HG03432 (cell line): ENCODE results near the gene KIF3B.
"Not testable (repeated sequence)": the region's sequence is repeated elsewhere in the genome, so short reads cannot be mapped to it uniquely, and the experiment has no call there.

ENCODE experiments used
- ATAC-seq: cut with Tn5 transposase; IDR thresholded peaks from one replicate; pipeline ENCODE4 v1.9.1; 2021; ENCODE audit warnings: mild to moderate bottlenecking, moderate library complexity; ENCODE audit not compliant: unreplicated experiment

Gene KIF3B

DNA sequence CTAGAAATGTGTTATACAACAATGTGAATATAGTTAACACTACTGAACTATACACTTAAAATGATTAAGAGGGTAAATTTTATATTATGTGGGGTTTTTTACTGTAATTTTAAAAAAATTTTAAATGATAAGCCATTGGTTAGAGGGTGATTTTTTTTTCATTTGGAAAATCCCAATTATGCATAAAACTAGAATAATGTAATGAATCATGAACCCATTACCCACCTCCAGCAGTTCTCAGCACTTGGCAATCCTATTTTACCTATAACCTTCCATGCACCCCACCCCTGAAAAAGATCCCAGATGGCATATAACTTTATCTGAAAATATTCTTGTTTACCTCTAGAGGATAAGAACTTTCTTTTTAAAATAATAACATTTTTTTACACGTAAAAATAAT is 13.7 kb downstream of the KIF3B start:
- ATAC-seq: no peak

DNA sequence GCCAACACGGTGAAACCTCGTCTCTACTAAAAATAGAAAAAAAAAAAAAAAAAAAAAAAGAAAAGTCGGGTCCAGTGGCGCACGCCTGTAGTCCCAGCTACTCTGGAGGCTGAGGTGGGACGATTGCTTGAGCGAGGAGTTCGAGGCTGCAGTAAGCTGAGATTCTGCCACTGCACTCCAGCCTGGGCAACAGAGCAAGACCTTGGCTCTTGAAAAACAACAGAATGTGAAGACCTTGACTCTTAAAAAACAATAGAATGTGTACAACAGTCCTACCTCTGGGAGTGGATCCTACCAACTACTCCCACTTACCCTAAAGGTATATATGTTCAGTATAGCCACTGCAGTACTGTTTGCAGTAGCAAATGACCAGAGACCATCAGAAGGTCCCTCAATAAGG is 15.1 kb downstream of the KIF3B start:
- ATAC-seq: no peak

DNA sequence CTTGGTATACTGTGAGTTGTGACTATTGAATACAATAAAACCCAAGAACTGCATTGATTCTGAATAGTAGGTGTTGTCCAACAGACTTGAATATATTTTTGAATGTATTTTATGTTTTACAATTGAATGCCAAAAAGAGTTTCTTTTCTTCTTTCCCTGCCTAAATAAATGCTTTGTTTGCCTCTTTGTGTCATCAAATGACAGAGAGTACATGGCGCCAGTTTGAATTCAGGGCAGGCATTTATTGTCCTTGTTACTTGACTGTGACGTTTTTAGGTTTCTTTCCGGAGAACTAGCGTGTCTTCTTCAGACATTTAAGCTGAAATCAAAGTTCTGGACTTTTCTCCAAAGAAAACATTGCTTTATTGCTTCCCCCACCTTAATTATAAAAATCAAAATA is 16.6 kb downstream of the KIF3B start:
- ATAC-seq: no peak

DNA sequence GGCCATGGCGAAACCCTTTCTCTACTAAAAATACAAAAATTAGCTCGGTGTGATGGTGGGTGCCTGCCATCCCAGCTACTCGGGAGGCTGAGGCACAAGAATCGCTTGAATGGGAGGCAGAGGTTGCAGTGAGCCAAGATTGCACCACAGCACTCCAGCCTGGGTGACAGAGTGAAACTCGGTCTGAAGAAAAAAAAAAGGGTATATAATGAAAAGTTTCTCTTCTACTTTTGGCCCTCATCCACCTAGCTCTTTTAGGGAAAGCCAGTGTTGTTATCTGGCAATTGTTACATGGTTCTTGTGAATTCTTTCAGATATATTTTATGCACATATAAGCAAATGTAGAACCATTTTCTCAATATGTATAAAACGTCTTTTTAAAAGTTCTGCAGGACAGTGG is 19.0 kb downstream of the KIF3B start:
- ATAC-seq: no peak

DNA sequence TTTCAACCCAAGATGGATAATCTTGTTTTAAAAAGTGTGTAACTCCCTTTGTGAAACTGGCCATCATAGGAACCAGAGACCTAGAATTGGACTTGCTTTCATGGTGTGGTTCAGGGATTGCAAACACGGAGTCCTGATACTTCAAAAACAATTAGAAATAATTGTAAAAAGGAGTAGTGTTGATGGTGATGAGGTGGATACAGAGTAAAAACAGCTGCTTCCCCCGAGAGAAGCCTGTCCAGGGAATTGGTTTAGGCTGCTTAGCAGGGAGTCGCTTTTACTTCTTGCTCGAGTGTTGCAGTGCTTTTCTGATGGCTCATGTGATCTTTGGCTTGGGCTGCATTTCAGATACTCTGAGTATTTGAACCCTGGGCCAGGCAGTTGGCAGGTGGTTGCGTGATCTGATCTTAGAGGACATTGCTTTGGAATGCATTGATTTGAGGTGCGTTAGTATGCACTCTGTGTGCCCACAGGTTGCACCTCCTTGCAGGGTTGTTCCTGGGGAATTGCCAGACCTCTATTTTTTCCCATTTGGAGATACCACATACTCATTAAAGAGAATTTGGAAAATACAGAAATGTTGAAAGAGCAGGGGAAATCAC is 19.5 kb downstream of the KIF3B start:
- ATAC-seq: no peak

DNA sequence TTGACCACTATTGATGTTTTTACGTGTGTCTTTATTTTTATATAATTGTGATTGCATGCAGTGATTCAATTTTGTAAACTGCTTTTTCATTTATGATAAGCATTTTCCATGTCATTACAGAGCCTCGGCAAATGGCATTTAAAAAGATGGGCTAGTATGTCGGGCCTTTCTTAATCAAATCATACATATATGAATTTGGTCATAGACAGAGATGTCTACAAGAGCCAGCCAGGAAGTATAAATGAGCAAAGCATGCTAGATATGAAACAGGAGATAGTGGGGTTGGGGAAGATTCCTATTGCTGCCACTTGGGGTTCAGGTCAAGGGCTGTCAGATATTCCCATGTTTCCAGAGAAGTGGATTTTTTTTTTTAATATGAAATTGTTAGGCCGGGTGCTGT is 20.0 kb downstream of the KIF3B start:
- ATAC-seq: no peak

DNA sequence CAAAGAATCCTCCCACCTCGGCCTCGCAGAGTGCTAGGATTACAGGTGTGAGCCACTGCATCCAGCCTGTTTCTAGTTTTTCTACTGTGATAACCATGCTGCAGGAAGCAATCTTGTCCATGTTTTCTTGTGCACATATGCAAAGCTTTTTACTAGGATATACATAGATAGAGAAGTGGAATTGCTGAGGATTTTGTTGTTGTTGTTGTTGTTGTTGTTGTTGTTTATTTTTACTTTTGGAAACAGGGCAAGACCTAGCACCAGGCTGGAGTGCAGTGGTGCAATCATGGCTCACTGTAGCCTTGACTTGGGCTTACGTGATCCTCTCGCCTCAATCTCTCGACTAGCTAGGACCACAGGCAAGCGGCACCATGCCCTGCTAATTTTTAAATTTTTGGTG is 23.2 kb downstream of the KIF3B start:
- no peak for ATAC-seq

DNA sequence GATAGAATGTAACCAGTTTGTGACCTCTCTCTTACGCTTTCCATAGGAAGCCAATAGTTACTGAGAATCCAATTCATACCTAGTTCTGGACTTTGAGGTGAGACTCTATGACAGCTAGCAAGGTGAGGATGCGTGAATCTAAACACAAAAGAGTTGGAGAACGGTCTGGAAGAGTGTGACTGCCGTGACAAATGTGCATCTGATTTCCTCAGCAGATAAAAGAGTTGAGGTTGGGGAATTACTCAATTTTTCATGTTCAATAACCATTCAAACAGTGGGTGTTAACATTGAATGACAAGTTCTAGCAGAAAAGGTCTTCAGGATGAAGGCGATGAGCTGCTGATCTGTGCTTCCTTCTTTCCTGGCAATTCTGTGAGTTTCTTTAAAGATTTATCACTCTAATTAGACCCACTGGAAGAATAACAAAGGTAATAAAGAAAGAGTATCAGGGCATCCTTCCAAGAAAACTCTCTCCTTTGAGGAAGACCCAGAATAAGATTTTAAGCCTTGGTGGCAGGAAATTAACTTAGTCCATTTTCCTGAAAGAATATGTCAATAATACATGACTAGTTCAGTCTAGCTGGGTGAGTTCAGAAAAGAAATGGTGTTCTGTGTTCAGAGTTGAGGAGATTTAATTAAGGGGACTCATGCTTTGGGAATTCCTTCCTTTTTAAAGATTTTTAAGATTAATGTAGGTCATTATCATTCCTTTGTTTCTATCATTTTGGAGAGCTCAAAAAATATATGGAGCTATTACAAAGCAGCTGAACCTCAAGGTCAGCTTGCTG is 24.5 kb downstream of the KIF3B start:
- ATAC-seq: no peak

DNA sequence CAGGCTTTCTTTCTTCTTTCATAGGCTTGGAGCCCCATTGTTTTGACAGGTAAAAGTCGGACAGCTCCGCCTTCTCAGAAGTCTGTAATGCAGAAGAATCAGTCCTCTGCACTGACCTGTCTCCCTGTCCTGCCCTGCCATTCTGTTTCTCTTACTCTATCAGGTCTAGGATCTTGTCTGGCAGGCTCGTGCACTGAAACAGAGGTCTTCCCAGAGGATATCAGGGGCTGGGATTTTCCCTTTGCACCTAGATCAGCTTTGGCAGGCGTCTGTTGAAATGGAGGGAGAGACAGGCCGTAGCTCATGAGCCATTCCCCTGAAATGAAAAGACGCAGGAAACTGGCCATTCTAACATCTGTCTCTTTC is 25.0 kb downstream of the KIF3B start:
- ATAC-seq: no peak

DNA sequence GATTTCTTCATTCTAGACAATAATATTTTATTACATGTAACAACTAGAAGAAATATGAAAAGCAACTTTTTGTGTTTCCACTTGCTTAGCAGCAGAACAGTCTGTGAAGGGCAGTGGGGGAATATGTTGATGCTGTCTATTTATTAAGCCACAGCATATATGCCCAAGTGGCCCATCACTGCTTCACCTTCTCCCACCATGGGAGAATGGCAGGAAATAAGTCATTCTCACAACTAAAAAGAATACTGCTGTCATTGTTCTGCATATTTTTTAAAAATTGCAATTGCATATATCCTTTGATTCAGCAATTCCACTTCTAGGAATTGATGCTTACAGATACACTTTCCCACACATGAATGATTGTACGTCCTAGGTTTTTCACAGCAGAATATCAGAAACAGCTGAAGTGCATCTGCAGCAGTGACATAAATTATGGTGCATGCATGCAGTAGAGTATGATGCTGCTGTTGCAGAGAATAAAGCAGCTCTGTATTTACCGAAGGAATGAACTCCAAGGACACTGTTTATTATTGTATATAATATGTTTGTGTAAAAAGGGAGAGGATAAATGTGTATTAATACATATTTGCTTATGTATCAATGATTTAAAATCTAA is 26.8 kb downstream of the KIF3B start:
- no peak for ATAC-seq

DNA sequence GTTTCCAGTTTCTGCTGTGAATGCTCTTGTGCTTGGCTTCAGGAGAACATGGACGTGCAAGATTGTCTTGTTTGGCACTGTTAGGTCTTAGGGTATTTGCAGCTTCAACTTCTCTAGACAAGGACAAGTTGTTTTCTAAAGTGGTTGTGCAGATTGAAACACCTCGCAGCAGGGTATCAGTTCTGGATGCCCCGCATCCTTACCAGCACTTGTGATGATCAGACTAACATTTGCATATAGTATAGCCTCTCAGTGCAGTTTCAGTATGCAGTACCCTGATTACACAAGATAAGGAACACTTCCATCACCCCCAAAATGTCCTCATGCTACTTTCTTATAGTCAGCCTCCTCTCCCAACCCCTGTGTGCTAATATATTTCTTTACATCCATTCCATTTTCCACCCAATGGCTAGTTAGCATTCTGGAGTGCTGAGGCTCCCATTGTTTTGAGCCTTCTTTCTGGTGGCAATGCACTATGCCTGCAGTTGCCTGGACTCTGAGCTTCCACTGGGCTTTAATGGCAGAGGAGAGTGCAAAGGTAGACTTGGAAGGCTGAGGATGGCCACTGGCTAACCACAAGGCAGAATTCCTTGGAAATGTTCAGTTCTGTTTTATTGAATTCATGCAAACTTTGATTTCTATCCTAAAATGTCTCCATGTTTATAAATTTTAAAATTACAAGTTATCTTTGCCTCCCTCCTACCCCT is 35.4 kb downstream of the KIF3B start:
- ATAC-seq: no peak

DNA sequence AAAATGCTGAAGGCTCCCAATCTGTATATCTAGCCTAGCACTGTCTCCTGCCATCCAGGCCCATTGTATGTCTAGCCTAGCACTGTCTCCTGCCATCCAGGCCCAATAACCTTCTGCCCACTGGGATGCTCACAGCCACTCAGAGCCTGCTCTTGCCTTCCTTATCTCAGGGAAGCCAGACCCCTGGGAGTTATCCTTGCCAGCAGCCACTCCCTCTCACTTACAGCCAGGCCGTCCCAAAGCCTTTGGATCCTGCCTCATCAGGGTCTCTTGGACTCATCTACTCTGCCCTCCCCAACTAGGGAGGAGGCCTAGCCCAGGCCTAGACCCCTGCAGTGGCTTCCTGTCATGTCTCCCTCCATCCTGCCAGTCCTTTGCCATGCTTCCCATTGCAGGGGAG is 37.3 kb downstream of the KIF3B start:
- ATAC-seq: no peak

DNA sequence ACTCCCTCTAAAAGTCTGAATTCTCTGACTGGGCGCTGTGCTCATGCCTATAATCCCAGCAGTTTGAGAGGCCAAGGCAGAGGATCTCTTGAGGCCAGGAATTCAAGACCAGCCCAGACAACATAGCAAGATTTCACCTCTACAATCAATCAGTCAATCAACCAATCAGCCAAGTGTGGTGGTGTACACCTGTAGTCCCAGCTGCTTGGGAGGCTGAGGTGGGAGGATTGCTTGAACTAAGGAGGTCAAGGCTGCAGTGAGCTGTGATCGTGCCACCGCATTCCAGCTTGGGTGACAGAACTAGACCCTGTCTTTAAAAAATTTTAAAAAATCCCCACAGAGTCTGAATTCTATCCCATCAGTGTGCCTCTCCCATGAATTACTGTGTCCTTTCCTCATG is 37.9 kb downstream of the KIF3B start:
- no peak for ATAC-seq

DNA sequence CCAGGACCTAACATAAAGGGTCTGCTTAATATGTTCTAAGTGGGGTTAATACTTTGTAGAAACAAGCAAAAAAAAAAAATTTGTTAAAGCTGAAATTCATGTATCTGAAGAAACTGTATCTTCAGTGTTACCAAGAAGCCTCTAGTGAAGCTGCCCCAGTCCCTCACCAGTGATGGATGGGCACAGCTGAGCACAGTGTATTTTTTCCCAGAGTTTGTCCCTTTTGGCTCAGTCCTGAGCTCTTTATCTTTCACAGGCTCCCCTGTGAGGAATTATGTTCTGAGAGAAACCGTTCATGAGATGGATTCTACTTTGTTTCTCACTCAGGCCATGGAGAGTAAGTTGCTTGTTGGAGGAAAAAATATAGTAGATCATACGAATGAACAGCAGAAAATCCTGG is 38.4 kb downstream of the KIF3B start:
- no peak for ATAC-seq

DNA sequence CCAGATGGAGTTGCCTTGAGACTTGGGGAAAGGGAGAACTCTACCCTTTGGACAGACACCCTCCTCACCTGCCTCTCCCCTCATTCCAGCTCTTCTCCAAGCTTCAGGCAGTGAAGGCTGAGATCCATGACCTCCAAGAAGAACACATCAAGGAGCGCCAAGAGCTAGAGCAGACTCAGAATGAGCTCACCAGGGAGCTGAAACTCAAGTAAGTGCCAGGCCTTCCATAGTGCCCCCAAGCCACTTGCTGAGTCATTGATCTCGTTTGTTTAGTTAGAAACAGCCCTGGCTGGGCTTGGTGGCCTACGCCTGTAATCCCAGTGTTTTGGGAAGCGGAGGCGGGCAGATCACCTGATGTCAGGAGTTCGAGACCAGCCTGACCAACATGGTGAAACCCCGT is 39.2 kb downstream of the KIF3B start:
- no peak for ATAC-seq

DNA sequence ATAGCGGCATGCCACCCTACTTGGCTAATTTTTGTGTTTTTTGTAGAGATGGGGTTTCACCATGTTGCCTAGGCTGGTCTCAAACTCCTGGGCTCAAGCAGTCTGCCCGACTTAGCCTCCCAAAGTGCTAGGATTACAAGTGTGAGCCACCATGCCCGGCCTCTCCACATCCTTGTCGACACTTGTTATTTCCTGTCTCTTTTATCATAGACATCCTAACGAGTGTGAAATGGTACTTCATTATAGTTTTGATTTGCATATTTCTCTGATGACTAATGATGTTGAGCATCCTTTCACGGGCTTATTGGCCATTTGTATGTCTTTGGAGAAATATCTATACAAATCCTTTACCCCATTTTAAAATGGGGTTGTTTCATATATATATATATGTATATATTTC is 41.6 kb downstream of the KIF3B start:
- no peak for ATAC-seq

DNA sequence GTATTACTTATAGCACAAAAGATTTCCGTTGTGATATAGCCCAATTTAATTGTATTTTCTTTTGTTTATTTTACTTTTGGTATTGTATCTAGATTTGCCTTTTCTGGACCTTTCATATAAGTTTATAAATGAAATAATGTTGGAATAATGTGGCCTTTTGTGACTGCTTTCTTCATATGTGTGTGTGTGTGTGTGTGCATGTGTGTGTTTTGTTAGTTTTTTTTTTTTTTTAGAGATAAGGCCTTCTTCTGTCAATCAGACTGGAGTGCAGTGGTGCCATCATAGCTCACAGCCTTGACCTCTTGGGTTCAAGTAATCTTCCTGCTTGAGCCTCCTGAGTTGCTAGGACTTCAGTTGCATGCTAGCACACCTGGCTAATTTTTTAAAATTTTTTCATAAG is 42.9 kb downstream of the KIF3B start:
- ATAC-seq: no peak

DNA sequence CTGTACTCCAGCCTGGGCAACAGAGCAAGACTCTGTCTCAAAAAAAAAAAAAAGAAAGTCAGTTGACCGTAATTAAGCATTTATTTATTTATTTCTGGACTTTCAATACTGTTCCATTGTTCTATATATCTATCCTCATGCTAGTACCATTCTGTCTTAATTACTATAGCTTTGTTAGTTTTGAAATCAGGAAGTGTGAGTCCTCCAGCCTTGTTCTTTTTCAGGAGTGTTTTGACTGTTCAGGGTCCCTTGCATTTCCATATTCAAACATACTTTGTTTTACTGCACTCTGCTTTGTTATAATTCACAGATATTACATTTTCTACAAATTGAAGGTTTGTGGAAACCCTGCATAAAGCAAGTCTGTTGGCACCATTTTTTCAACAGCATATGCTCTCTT is 43.9 kb downstream of the KIF3B start:
- no peak for ATAC-seq

DNA sequence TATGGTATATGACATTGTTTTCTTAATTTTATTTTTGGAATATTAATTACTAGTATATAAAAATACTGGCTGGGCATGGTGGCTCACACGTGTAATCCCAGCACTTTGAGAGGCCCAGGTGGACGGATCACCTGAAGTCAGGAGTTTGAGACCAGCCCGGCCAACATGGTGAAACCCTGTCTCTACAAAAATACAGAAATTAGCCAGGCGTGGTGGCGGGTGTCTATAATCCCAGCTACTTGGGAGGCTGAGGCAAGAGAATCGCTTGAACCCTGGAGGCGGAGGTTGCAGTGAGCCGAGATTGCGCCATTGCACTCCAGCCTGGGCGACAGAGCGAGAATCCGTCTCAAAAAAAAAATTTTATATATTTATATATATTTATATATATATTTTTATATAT is 44.8 kb downstream of the KIF3B start:
- not testable (repeated sequence) for ATAC-seq

DNA sequence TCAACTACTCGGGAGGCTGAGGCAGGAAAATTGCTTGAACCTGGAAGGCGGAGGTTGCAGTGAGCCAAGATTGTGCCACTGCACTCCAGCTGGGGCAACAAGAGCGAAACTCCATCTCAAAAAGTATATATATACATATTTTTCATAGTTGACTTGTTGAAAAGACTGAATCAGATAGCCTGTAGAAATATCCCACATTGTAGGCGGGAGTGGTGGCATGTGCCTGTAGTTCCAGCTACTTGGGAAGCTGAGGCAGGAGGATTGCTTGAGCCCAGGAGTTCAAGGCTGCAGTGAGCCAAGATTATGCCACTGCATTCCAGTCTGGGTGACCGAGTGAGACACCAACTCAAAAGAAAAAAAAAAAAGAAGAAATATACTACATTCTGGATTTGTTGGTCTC is 46.3 kb downstream of the KIF3B start:
- not testable (repeated sequence) for ATAC-seq

DNA sequence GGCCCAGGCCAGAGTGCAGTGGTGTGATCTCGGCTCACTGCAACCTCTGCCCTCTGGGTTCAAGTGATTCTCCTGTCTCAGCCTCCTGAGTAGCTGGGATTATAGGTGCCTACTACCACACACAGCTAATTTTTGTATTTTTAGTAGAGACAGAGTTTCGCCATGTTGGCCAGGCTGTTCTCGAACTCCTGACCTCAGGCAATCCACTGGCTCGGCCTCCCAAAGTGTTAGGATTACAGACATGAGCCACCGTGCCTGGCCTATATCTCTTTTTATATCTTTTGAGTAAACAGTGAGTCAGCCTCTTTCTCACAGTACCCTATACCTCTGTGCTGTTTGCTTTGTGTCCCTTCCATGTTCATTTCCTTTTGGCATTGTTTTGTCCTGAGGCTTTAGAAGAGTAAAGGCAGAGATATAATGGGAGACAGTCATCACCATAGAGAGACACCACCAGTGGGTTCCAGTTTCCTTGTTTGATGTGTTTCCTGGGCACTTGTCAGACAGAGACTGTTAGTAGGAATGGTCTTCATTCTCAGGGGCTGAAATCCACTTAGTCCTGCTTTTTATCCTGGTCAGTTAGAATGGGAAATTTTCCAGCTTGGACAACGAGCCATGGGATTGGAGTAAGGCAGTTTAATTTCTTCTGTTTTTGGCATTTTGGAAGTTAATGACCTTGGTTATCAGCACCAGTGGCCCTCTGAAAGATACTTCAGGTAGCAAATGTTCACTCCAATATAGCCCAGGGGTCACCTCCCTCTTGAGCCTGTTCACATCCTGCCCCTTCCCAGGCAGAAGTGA is 48.5 kb downstream of the KIF3B start:
- no peak for ATAC-seq
